IMR-90 (cell line): ENCODE measurements around the gene NRSN1. TPM values are rescaled to one million over a fixed set of nuclear protein-coding genes. Genes with fewer than 3 reads are reported as not detected.

Source experiments
- ATAC-seq: fragments of 200-7000 bp; cut with Tn5 transposase; 2 replicates; pipeline ENCODE4 v1.9.1; 2020; ENCODE audit warnings: low read depth, mild to moderate bottlenecking, moderate library complexity
- BruUV-seq: library from RNA; stranded (reverse); fragments of 400-500 nt; replicated peaks from 2 replicates; lab custom pipeline; 2021; lab: Mats Ljungman, UMichigan
- CTCF ChIA-PET: fragments of 300-600 bp; formaldehyde crosslinking; extraction: SDS; loops from one replicate; lab custom pipeline; 2021; ENCODE audit warnings: antibody characterized with exemption; lab: Yijun Ruan, JAX
- POLR2A ChIA-PET: fragments of 300-600 bp; sonication (Branson Sonifier 250); formaldehyde crosslinking; loops from one replicate; lab custom pipeline; 2022; ENCODE audit warnings: antibody characterized with exemption; ENCODE audit not compliant: unreplicated experiment; lab: Charles Lee
- DNase-seq: peaks from one replicate; pipeline ENCODE4 v3.0.0; 2013
- H2AFZ ChIP-seq: replicated peaks from 2 replicates; pipeline ENCODE3; 2013; ENCODE audit warnings: low read length, mild to moderate bottlenecking; ENCODE audit not compliant: poor library complexity
- H2AK5ac ChIP-seq: 2 replicates; pipeline ENCODE4 v1.6.1; 2013; ENCODE audit warnings: low read depth, low read length, inconsistent platforms
- H2AK9ac ChIP-seq: replicated peaks from 2 replicates; pipeline ENCODE3; 2013; ENCODE audit warnings: mild to moderate bottlenecking, low read depth, low read length, moderate library complexity; ENCODE audit not compliant: poor library complexity
- H2BK120ac ChIP-seq: 2 replicates; pipeline ENCODE4 v1.6.1; 2013; ENCODE audit warnings: low read depth, low read length, inconsistent platforms
- H2BK15ac ChIP-seq: 3 replicates; pipeline ENCODE4 v1.6.1; 2013; ENCODE audit warnings: low read depth, low read length, inconsistent platforms
- H2BK20ac ChIP-seq: 2 replicates; pipeline ENCODE4 v1.6.1; 2013; ENCODE audit warnings: low read depth, mild to moderate bottlenecking, inconsistent platforms, low read length, moderate library complexity
- H2BK5ac ChIP-seq: 2 replicates; pipeline ENCODE4 v1.6.1; 2013; ENCODE audit warnings: mild to moderate bottlenecking, low read depth, low read length, inconsistent platforms; ENCODE audit not compliant: poor library complexity, severe bottlenecking
- H3K14ac ChIP-seq: replicated peaks from 2 replicates; pipeline ENCODE4 v1.6.1; 2013; ENCODE audit warnings: low read depth, low read length, inconsistent platforms
- H3K18ac ChIP-seq: 2 replicates; pipeline ENCODE4 v1.6.1; 2013; ENCODE audit warnings: low read depth, low read length, control low read depth
- H3K23ac ChIP-seq: 2 replicates; pipeline ENCODE4 v1.6.1; 2013; ENCODE audit warnings: low read depth, low read length, inconsistent platforms
- H3K27ac ChIP-seq: 2 replicates; pipeline ENCODE4 v1.5.1; 2013; ENCODE audit warnings: mild to moderate bottlenecking, control low read depth, low read length; ENCODE audit not compliant: insufficient read depth
- H3K27me3 ChIP-seq: 2 replicates; pipeline ENCODE4 v1.6.1; 2013; ENCODE audit warnings: low read length; ENCODE audit not compliant: control insufficient read depth, insufficient read depth
- H3K36me3 ChIP-seq: 2 replicates; pipeline ENCODE4 v1.6.1; 2013; ENCODE audit warnings: low read length, mixed read lengths; ENCODE audit not compliant: control insufficient read depth, insufficient read depth
- H3K4ac ChIP-seq: 2 replicates; pipeline ENCODE4 v1.6.1; 2013; ENCODE audit warnings: low read depth, low read length, inconsistent platforms
- H3K4me1 ChIP-seq: 2 replicates; pipeline ENCODE4 v1.6.1; 2013; ENCODE audit warnings: low read length, mixed read lengths; ENCODE audit not compliant: control insufficient read depth, insufficient read depth
- H3K4me2 ChIP-seq: 2 replicates; pipeline ENCODE4 v1.6.1; 2013; ENCODE audit warnings: low read depth, mild to moderate bottlenecking, control low read depth, low read length, moderate library complexity
- H3K4me3 ChIP-seq: 2 replicates; pipeline ENCODE4 v1.5.1; 2013; ENCODE audit warnings: low read depth, mild to moderate bottlenecking, control low read depth, low read length, moderate library complexity; ENCODE audit not compliant: insufficient read depth
- H3K56ac ChIP-seq: 2 replicates; pipeline ENCODE4 v1.6.1; 2013; ENCODE audit warnings: low read length, inconsistent platforms; ENCODE audit not compliant: insufficient read depth; ENCODE audit errors: extremely low read depth
- H3K79me1 ChIP-seq, 2 experiments: 2 replicates each; pipeline ENCODE4 v1.6.1; 2013; ENCODE audit warnings: low read length in 2 of 2, inconsistent platforms in 1 of 2, low read depth in 1 of 2
- H3K9ac ChIP-seq: 2 replicates; pipeline ENCODE4 v1.6.1; 2013; ENCODE audit warnings: low read depth, low read length, control low read depth
- H3K9me1 ChIP-seq: 2 replicates; pipeline ENCODE4 v1.6.1; 2013; ENCODE audit warnings: low read length, inconsistent platforms; ENCODE audit not compliant: insufficient read depth
- H3K9me3 ChIP-seq: 2 replicates; pipeline ENCODE4 v1.6.1; 2013; ENCODE audit warnings: low read length; ENCODE audit not compliant: control insufficient read depth, insufficient read depth
- H4K20me1 ChIP-seq: 2 replicates; pipeline ENCODE4 v1.6.1; 2013; ENCODE audit warnings: low read length, inconsistent platforms; ENCODE audit not compliant: insufficient read depth
- H4K5ac ChIP-seq: 2 replicates; pipeline ENCODE4 v1.6.1; 2013; ENCODE audit warnings: mild to moderate bottlenecking, low read depth, low read length, control low read depth
- H4K8ac ChIP-seq, 2 experiments: 2 replicates each; pipeline ENCODE4 v1.6.1; 2013; ENCODE audit warnings: low read depth in 2 of 2, low read length in 2 of 2, control low read depth in 1 of 2, inconsistent platforms in 1 of 2
- H4K91ac ChIP-seq: 2 replicates; pipeline ENCODE4 v1.6.1; 2013; ENCODE audit warnings: low read depth, low read length, inconsistent platforms; ENCODE audit not compliant: insufficient read depth
- BHLHE40 ChIP-seq: fragments of 150-350 bp; IDR thresholded peaks from 2 replicates; pipeline ENCODE4 v1.6.1; 2016; ENCODE audit warnings: mild to moderate bottlenecking, low read depth, low read length
- CHD1 ChIP-seq: IDR thresholded peaks from 2 replicates; pipeline ENCODE4 v1.6.1; 2012; ENCODE audit warnings: low read depth, low read length, improper control_type of control experiment
- FOS ChIP-seq: fragments of 150-350 bp; IDR thresholded peaks from 2 replicates; pipeline ENCODE4 v1.6.1; 2016; ENCODE audit warnings: low read depth, low read length
- MAFK ChIP-seq: IDR thresholded peaks from 2 replicates; pipeline ENCODE4 v1.6.1; 2012; ENCODE audit warnings: low read depth, low read length, improper control_type of control experiment
- MAZ ChIP-seq: IDR thresholded peaks from 2 replicates; pipeline ENCODE4 v1.6.1; 2012; ENCODE audit warnings: low read depth, mild to moderate bottlenecking, low read length, improper control_type of control experiment, moderate library complexity, borderline replicate concordance
- MXI1 ChIP-seq: IDR thresholded peaks from 2 replicates; pipeline ENCODE4 v1.6.1; 2012; ENCODE audit warnings: low read depth, mild to moderate bottlenecking, low read length, moderate library complexity, borderline replicate concordance
- NFE2L2 ChIP-seq: fragments of 150-350 bp; IDR thresholded peaks from 2 replicates; pipeline ENCODE4 v1.6.1; 2016; ENCODE audit warnings: low read depth, mild to moderate bottlenecking, low read length
- POLR2A ChIP-seq: IDR thresholded peaks from 2 replicates; pipeline ENCODE4 v1.6.1; 2012; ENCODE audit warnings: mild to moderate bottlenecking, low read depth, low read length
- RAD21 ChIP-seq: IDR thresholded peaks from 2 replicates; pipeline ENCODE4 v1.6.1; 2012; ENCODE audit warnings: low read length, improper control_type of control experiment
- RCOR1 ChIP-seq: IDR thresholded peaks from 2 replicates; pipeline ENCODE4 v1.6.1; 2012; ENCODE audit warnings: mild to moderate bottlenecking, low read length, improper control_type of control experiment; ENCODE audit not compliant: insufficient replicate concordance
- RFX5 ChIP-seq: IDR thresholded peaks from 2 replicates; pipeline ENCODE4 v1.8.0; 2012; ENCODE audit warnings: low read depth, mild to moderate bottlenecking, low read length, moderate library complexity
- SMC3 ChIP-seq: fragments of 150-350 bp; IDR thresholded peaks from 2 replicates; pipeline ENCODE4 v1.6.1; 2016; ENCODE audit warnings: low read depth, mild to moderate bottlenecking, antibody characterized with exemption, low read length, moderate library complexity
- WGBS, 2 experiments: methylation state at CpG; one replicate each; pipeline versions ENCODE4 v1.1.5 to v1.1.7; 2013; ENCODE audit warnings: missing lambda C conversion rate in 2 of 2; ENCODE audit not compliant: insufficient read length in 1 of 2; ENCODE audit errors: extremely low coverage in 2 of 2; 5-methylcytosine and 5-hydroxymethylcytosine counted together
- dilution Hi-C: fragments of 300-500 bp; cut with HindIII; formaldehyde crosslinking; loops from one replicate; pipeline ENCODE4 v1.14.3; 2018; ENCODE audit warnings: low sequenced_read_pairs; ENCODE audit not compliant: unreplicated experiment
- in situ Hi-C: fragments of 300-500 bp; cut with MboI; formaldehyde crosslinking; loops from 3 replicates; pipeline ENCODE4 v1.14.3; 2019; ENCODE audit warnings: low sequenced_read_pairs, inconsistent platforms, mixed read lengths
- intact Hi-C: fragments of 100-400 bp; cut with micrococcal nuclease; formaldehyde crosslinking; loops from 2 replicates; pipeline ENCODE4 v1.10.0; 2022
- polyA plus RNA-seq, 3 experiments: library from polyadenylated mRNA; depleted of rRNA; stranded (reverse); fragments of >200 nt; gene quantifications; 2 replicates each; pipeline ENCODE4 v1.2.3, GENCODE V29; 2012; ENCODE audit warnings: low replicate concordance in 1 of 3
- total RNA-seq: library from RNA; depleted of rRNA; stranded (reverse); fragments of >200 nt; gene quantifications from 2 replicates; pipeline ENCODE4 v1.2.3, GENCODE V29; 2012
- TF ChIP-seq, protein P1 (sequence below): fragments of 150-350 bp; IDR thresholded peaks from 2 replicates; pipeline ENCODE4 v1.6.1; 2017; ENCODE audit warnings: mild to moderate bottlenecking, antibody characterized with exemption, low read length, low read depth
- TF ChIP-seq, protein P2 (sequence below): conservative IDR thresholded peaks from 2 replicates; pipeline ENCODE4 v1.5.1; 2012; ENCODE audit warnings: mild to moderate bottlenecking, low read depth, low read length, improper control_type of control experiment

The NRSN1 gene
- total and polyA plus RNA-seq, 2 of the 4 experiments (the other 2 are of a cell fraction), result not detected

DNA sequence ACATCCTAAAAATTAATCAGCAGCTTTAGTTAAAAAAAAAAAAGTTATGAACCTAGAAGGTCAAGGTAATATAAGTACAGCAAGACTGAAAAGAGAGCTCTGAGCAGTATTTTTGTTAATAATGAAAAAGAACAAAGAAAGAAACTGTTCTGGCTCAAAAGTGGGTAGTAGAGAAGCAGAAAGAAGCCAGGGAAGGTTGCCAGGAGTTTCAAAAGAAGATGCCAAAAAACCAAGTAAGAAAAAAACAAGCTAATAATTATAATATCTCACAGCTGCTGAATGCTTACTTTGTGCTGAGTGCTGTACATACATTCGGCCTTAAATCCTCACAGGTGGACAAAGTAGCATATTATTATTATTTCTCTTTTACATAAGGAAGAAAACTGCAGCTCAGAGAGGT lies 31.9 kb downstream of the NRSN1 start:
- TF ChIP-seq FOS (no peak), NFE2L2 (no peak), CHD1 (no peak), BHLHE40 (no peak), RCOR1 (no peak), MAFK (no peak), MXI1 (no peak), POLR2A (no peak), MAZ (no peak), RAD21 (no peak), RFX5 (no peak), SMC3 (no peak)
- TF ChIP-seq, protein P1, sequence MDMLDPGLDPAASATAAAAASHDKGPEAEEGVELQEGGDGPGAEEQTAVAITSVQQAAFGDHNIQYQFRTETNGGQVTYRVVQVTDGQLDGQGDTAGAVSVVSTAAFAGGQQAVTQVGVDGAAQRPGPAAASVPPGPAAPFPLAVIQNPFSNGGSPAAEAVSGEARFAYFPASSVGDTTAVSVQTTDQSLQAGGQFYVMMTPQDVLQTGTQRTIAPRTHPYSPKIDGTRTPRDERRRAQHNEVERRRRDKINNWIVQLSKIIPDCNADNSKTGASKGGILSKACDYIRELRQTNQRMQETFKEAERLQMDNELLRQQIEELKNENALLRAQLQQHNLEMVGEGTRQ, result no peak
- TF ChIP-seq, protein P2, sequence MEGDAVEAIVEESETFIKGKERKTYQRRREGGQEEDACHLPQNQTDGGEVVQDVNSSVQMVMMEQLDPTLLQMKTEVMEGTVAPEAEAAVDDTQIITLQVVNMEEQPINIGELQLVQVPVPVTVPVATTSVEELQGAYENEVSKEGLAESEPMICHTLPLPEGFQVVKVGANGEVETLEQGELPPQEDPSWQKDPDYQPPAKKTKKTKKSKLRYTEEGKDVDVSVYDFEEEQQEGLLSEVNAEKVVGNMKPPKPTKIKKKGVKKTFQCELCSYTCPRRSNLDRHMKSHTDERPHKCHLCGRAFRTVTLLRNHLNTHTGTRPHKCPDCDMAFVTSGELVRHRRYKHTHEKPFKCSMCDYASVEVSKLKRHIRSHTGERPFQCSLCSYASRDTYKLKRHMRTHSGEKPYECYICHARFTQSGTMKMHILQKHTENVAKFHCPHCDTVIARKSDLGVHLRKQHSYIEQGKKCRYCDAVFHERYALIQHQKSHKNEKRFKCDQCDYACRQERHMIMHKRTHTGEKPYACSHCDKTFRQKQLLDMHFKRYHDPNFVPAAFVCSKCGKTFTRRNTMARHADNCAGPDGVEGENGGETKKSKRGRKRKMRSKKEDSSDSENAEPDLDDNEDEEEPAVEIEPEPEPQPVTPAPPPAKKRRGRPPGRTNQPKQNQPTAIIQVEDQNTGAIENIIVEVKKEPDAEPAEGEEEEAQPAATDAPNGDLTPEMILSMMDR, result no peak
- Histone ChIP-seq H4K5ac (no peak overlapping the region), H3K9ac (no peak overlapping the region), H3K36me3 (no peaks in the 10 kb centered on the region), H2AK9ac (no peak overlapping the region), H2BK15ac (no peak overlapping the region), H3K9me3 (peaks cover 13% of the 10 kb centered on the region; the same call in 1 of the 2 replicates), H3K9me1 (no peaks in the 10 kb centered on the region), H3K4me1 (no peaks in the 10 kb centered on the region), H3K79me1 (no peaks in the 10 kb centered on the region), H3K56ac (no peak overlapping the region), H2BK20ac (no peak overlapping the region), H2BK5ac (no peak overlapping the region), H2AFZ (no peak overlapping the region), H4K20me1 (no peaks in the 10 kb centered on the region), H3K4ac (no peak overlapping the region), H4K91ac (no peak overlapping the region), H3K4me2 (no peak overlapping the region), H4K8ac (no peak overlapping the region), H3K27ac (no peak overlapping the region), H3K4me3 (no peak overlapping the region), H3K14ac (no peak overlapping the region), H3K23ac (no peak overlapping the region), H2BK120ac (no peak overlapping the region), H2AK5ac (no peak overlapping the region), H3K18ac (no peak overlapping the region), H3K27me3 (no peaks in the 10 kb centered on the region)
- intact Hi-C loops, result no loop called here
- ATAC-seq (no peak), DNase-seq (no peak)
- no TSS peak for BruUV-seq
- ChIA-PET POLR2A (no interaction called here), CTCF (interaction anchor here (0.9 to 1.1 kb wide), 2 partner anchors 9 to 37 kb away, joined by 3 read pairs; no protein-coding TSS in a partner anchor)
- WGBS, 2 experiments, result no CpG with 5 or more reads among the region's 1 CpG
- in situ Hi-C loops, result no loop called here
- dilution Hi-C loops, result no loop called here
